ENCODE data around the gene ARHGAP36.

- TF ChIP-seq CTCF (conservative IDR thresholded peaks at IDR 0.05; ENCODE audit: low read depth, low read length) (peak; percentile 52), EZH2 (IDR thresholded peaks at IDR 0.05; ENCODE audit: borderline replicate concordance, low read depth, low read length, poor library complexity, severe bottlenecking) (no peak)
Observed at GRCh38 chrX:131063613-131064012, 5.5 kb downstream of the ARHGAP36 start.

Measured in A673 (cell line).